Heart left ventricle (tissue), 13 donors: ENCODE measurements around the gene FAM168A.

Source experiments
- POLR2A ChIP-seq, 2 donors: fragments of 450-650 bp; IDR thresholded peaks; one replicate each; pipeline ENCODE4 v1.6.1; 2017; ENCODE audit warnings: antibody characterized with exemption in 2 of 2, mild to moderate bottlenecking in 2 of 2, moderate library complexity in 2 of 2
- TF ChIP-seq, protein P1 (sequence below), 12 donors: fragments of 200-600 bp; sonication (generic) in 4 of 12; IDR thresholded peaks; one replicate each; pipeline versions ENCODE4 v1.5.0 to v1.8.0; 2018 to 2022; ENCODE audit warnings: antibody characterized with exemption in 12 of 12, mild to moderate bottlenecking in 5 of 12
- donor health status: ischemic (EF 13 %, LVEDD 7.1; RV severe dilation, severe dysfunction).
- donor health status: DM: no; HTN: yes; CAD: no.
- donor health status: DM: no; HTN: no; CAD: no.
- donor health status: ischemic (EF 25% LVEDD 6.9; RV normal size, moderate dysfunction).
- donor health status: ischemic (EF 25% LVEDD 5.7; RV mildly dilated, moderate dysfunction).
- donor health status: ischemic (EF 35%, LVEDD 5.7; RV mildly dilated, moderate dysfunction).
- donor health status: nonischemic (EF 11% LVEDD 7.7; RV severe dilation, severe dysfunction).
- donor health status: DM: yes; HTN: yes; CAD: no.
- donor health status: PGD.
- donor health status: ischemic (EF 29% LVEDD 5.4; RV normal size, mild dysfunction).
- donor health status: nonischemic (EF 23%, LVEDD 6.1; RV moderate dilation, normal function).

DNA sequence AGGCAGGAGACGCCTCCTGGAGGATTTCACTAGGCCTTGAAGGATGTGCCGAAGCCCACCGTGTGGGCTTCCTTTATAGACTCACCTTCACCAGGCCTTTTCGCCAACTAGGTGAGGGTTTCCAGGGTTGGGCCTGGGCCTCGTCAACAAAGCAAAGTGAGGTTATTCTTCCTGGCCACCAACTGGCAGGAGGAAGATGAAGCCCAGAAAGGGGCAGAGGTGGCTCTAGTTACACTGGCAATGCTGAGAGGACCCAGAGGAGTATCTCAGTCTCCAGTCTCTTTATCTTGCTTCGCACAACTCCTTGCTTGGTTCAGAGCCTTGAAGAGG is 222.1 kb downstream of the FAM168A start:
- TF ChIP-seq, protein P1, sequence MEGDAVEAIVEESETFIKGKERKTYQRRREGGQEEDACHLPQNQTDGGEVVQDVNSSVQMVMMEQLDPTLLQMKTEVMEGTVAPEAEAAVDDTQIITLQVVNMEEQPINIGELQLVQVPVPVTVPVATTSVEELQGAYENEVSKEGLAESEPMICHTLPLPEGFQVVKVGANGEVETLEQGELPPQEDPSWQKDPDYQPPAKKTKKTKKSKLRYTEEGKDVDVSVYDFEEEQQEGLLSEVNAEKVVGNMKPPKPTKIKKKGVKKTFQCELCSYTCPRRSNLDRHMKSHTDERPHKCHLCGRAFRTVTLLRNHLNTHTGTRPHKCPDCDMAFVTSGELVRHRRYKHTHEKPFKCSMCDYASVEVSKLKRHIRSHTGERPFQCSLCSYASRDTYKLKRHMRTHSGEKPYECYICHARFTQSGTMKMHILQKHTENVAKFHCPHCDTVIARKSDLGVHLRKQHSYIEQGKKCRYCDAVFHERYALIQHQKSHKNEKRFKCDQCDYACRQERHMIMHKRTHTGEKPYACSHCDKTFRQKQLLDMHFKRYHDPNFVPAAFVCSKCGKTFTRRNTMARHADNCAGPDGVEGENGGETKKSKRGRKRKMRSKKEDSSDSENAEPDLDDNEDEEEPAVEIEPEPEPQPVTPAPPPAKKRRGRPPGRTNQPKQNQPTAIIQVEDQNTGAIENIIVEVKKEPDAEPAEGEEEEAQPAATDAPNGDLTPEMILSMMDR (IDR thresholded peaks at IDR 0.05) = no peak
- TF ChIP-seq POLR2A (IDR thresholded peaks at IDR 0.05) = no peak
